ENCODE data around the gene LRP2. TPM values are rescaled to one million over a fixed set of nuclear protein-coding genes. Genes with fewer than 3 reads are reported as not detected.

Gene LRP2
- total and polyA plus RNA-seq, 2 of the 8 experiments (the other 6 are each of a cell fraction or from before 2014, with no cell fraction given): 2.0 to 2.9 TPM

DNA sequence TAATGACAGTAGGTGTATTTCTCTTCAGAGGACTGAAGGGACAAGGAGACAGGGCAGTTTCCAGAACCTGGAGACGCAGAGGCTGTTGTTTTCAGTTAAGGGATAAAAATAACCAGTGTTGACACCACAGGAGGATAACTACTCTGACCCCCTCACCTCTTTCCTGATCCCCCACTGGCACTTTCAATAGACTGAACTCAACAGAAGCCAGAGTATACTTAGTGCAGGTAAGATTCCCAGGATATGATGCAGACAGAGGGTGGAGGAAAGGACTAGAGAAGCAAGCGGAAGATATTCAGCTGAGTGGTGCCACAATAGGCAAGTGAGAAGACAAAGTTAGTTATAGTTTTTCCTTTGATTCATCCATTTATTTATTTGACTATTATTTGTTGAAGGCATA lies 273.2 kb downstream of the LRP2 start:
- Histone ChIP-seq H3K27ac (ENCODE audit: low read depth, low read length) (no peak overlapping the region), H2BK20ac (ENCODE audit: low read length) (no peak overlapping the region), H4K20me1 (replicated peaks in 1 of 2; ENCODE audit: control insufficient read depth in 1 of 2, insufficient read depth in 2 of 2, low read length in 2 of 2) (no peaks in the 10 kb centered on the region), H3K9ac (replicated peaks in 1 of 4; ENCODE audit: extremely low read depth in 1 of 4, low read depth in 3 of 4, low read length in 3 of 4) (no peak overlapping the region), H2BK12ac (ENCODE audit: low read depth, low read length) (no peak overlapping the region), H3K4me2 (ENCODE audit: insufficient read depth in 1 of 2, low read depth in 2 of 2, low read length in 2 of 2) (no peak overlapping the region), H3K4me1 (replicated peaks in 1 of 4; ENCODE audit: control insufficient read depth in 3 of 4, insufficient read depth in 4 of 4, low read length in 3 of 4) (0 out of 7 replicates have a peak, but pooled peaks cover 0 to 3% (median 0%) of the 10 kb centered on the region in 4 experiments), H3K79me1 (ENCODE audit: low read depth, low read length) (no peaks in the 10 kb centered on the region), H3K56ac (replicated peaks; ENCODE audit: insufficient read length, low read depth, low read length) (no peak overlapping the region), H3K79me2 (ENCODE audit: control insufficient read depth in 1 of 2, insufficient read depth in 2 of 2, low read length in 2 of 2) (no peaks in the 10 kb centered on the region), H2AK5ac (ENCODE audit: low read depth, low read length) (no peak overlapping the region), H3K14ac (ENCODE audit: insufficient read length) (no peak overlapping the region), H4K8ac (ENCODE audit: extremely low read depth, insufficient read depth, low read length) (no peak overlapping the region), H2BK5ac (ENCODE audit: low read depth, low read length) (no peak overlapping the region), H2BK15ac (ENCODE audit: low read length) (no peak overlapping the region), H3K27me3 (replicated peaks in 1 of 4; ENCODE audit: control insufficient read depth in 3 of 4, extremely low read depth in 1 of 4, insufficient read depth in 3 of 4, low read length in 3 of 4) (no peaks in the 10 kb centered on the region), H3K23ac (ENCODE audit: insufficient read length) (no peak overlapping the region), H3K18ac (ENCODE audit: extremely low read depth, low read length) (no peak overlapping the region), H4K5ac (ENCODE audit: insufficient read length, low read depth, low read length) (no peak overlapping the region), H3K36me3 (ENCODE audit: control insufficient read depth in 2 of 4, insufficient read depth in 4 of 4, low read length in 3 of 4) (no peaks in the 10 kb centered on the region), H4K91ac (replicated peaks; ENCODE audit: insufficient read length, low read length) (no peak overlapping the region), H2BK120ac (replicated peaks; ENCODE audit: low read depth, low read length) (no peak overlapping the region), H3K4me3 (ENCODE audit: extremely low read depth in 1 of 4, insufficient read depth in 2 of 4, low read depth in 3 of 4, low read length in 4 of 4) (no peak overlapping the region), H3K23me2 (ENCODE audit: low read depth, low read length) (no peaks in the 10 kb centered on the region; the same call in 1 of the 2 replicates), H3K4ac (replicated peaks; ENCODE audit: insufficient read length, low read depth, low read length) (no peak overlapping the region), H3K9me3 (ENCODE audit: insufficient read depth in 2 of 2, low read depth in 1 of 2, low read length in 1 of 2) (no peaks in the 10 kb centered on the region), H2AFZ (ENCODE audit: low read length) (0 out of 2 replicates have a peak overlapping the region, but pooled peaks have one; percentile 14)
- CTCF ChIA-PET (ENCODE audit: partially characterized antibody): interaction anchor here (0.6 to 1.2 kb wide), 3 partner anchors 10 to 20 kb away, joined by 3 to 4 read pairs (median 3); no protein-coding TSS in a partner anchor
- no peak for TF ChIP-seq CREB1 (IDR thresholded peaks at IDR 0.05)
- TF ChIP-seq SIX5 (IDR thresholded peaks at IDR 0.05; ENCODE audit: low read depth, low read length): no peak
- TF ChIP-seq GABPA (IDR thresholded peaks at IDR 0.05; ENCODE audit: borderline replicate concordance, insufficient read depth, low read length): no peak
- no peak for TF ChIP-seq BCL11A (IDR thresholded peaks at IDR 0.05; ENCODE audit: low read depth in 2 of 2, low read length in 2 of 2)
- TF ChIP-seq BRCA1 (IDR thresholded peaks at IDR 0.05; ENCODE audit: low read depth, low read length): no peak
- TF ChIP-seq KDM5A (IDR thresholded peaks at IDR 0.05; ENCODE audit: low read length): no peak
- TF ChIP-seq TCF12 (IDR thresholded peaks at IDR 0.05; ENCODE audit: low read depth, low read length): no peak
- TF ChIP-seq NRF1 (IDR thresholded peaks at IDR 0.05; ENCODE audit: low read depth, low read length): no peak
- TF ChIP-seq TEAD4 (IDR thresholded peaks at IDR 0.05; ENCODE audit: low read depth, low read length): no peak
- TF ChIP-seq RAD21 (IDR thresholded peaks at IDR 0.05 in 1 of 2, conservative IDR thresholded peaks at IDR 0.05 in 1 of 2; ENCODE audit: low read depth in 2 of 2, low read length in 2 of 2): no peak
- no peak for TF ChIP-seq POLR2A (IDR thresholded peaks at IDR 0.05; ENCODE audit: control extremely low read depth in 1 of 2, low read depth in 2 of 2, low read length in 2 of 2)
- TF ChIP-seq BACH1 (IDR thresholded peaks at IDR 0.05; ENCODE audit: low read length): no peak
- no peak for TF ChIP-seq SP1 (IDR thresholded peaks at IDR 0.05; ENCODE audit: low read depth, low read length)
- TF ChIP-seq, protein P1, sequence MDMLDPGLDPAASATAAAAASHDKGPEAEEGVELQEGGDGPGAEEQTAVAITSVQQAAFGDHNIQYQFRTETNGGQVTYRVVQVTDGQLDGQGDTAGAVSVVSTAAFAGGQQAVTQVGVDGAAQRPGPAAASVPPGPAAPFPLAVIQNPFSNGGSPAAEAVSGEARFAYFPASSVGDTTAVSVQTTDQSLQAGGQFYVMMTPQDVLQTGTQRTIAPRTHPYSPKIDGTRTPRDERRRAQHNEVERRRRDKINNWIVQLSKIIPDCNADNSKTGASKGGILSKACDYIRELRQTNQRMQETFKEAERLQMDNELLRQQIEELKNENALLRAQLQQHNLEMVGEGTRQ (IDR thresholded peaks at IDR 0.05; ENCODE audit: low read length): no peak
- no peak for TF ChIP-seq EP300 (IDR thresholded peaks at IDR 0.05; ENCODE audit: borderline replicate concordance in 1 of 2, low read depth in 2 of 2, low read length in 2 of 2)
- FAIRE-seq: no peak
- DNase-seq (ENCODE audit: low read depth in 1 of 2, low spot score in 2 of 2): no peak
- POLR2A ChIA-PET (ENCODE audit: partially characterized antibody): no interaction called here
- 75% methylated on average over 2 of the region's 2 CpGs; no CpG with 5 or more reads in 1 of the 2 experiments for WGBS, 2 experiments (ENCODE audit: extremely low coverage in 1 of 2, insufficient coverage in 1 of 2, insufficient read length in 1 of 2, insufficient replicate concordance in 2 of 2, low coverage in 1 of 2, low lambda C conversion rate in 2 of 2, missing lambda C conversion rate in 1 of 2)

Measured in H1 (cell line).